Measurements from ENCODE around the gene KRTAP10-8. TPM values are rescaled to one million over a fixed set of nuclear protein-coding genes. Genes with fewer than 3 reads are reported as not detected.
A peak's percentile ranks its signal among the peaks of the same experiment; 100 is the strongest.

KRTAP10-8 gene
- total RNA-seq, 1 donor, result not detected

- Histone ChIP-seq H3K36me3 (ENCODE audit: insufficient read depth, low read length) (no peaks in the 10 kb centered on the region), H3K79me2 (ENCODE audit: insufficient read depth, low read length) (no peaks in the 10 kb centered on the region), H2AFZ (ENCODE audit: low read length) (peak within 1 kb of the TSS; percentile 29), H3K4me1 (ENCODE audit: insufficient read depth, low read length) (no peaks in the 10 kb centered on the region), H3K27me3 (ENCODE audit: insufficient read depth, low read length) (peaks cover 30% of the 10 kb centered on the region), H3K27ac (ENCODE audit: low read depth, low read length) (no peak within 1 kb of the TSS), H3K4me3 (ENCODE audit: insufficient read depth, low read length) (no peak within 1 kb of the TSS), H3K9me3 (ENCODE audit: low read depth, low read length) (no peaks in the 10 kb centered on the region), H4K20me1 (ENCODE audit: insufficient read depth, low read length) (no peaks in the 10 kb centered on the region), H3K4me2 (ENCODE audit: insufficient read depth, low read length) (no peak within 1 kb of the TSS)
- no peak for TF ChIP-seq CTCF (IDR thresholded peaks at IDR 0.05; ENCODE audit: extremely low read depth, low read depth, low read length)
- peak; percentile 55 for DNase-seq (ENCODE audit: insufficient read length, low spot score, missing footprints)
Observed at GRCh38 chr21:44592446-44593311, 19.2 kb upstream of the KRTAP10-8 start, which contains the start of gene KRTAP10-6. KRTAP10-6 (minus strand) TSS chr21:44592505; CDS start chr21:44592484, 21 bp downstream.

GRCh38 chr21:44593598-44594405 lies 18.1 kb upstream of the KRTAP10-8 start:
- H3K79me2 ChIP-seq (ENCODE audit: insufficient read depth, low read length), result no peaks in the 10 kb centered on the region
- DNase-seq (ENCODE audit: insufficient read length, low spot score, missing footprints), result no peak
- H3K27ac ChIP-seq (ENCODE audit: low read depth, low read length), result no peak overlapping the region
- H3K9me3 ChIP-seq (ENCODE audit: low read depth, low read length), result no peaks in the 10 kb centered on the region
- no peak overlapping the region for H3K4me3 ChIP-seq (ENCODE audit: insufficient read depth, low read length)
- no peak overlapping the region for H3K4me2 ChIP-seq (ENCODE audit: insufficient read depth, low read length)
- TF ChIP-seq CTCF (IDR thresholded peaks at IDR 0.05; ENCODE audit: extremely low read depth, low read depth, low read length), result no peak
- peaks cover 30% of the 10 kb centered on the region for H3K27me3 ChIP-seq (ENCODE audit: insufficient read depth, low read length)
- H4K20me1 ChIP-seq (ENCODE audit: insufficient read depth, low read length), result no peaks in the 10 kb centered on the region
- H3K36me3 ChIP-seq (ENCODE audit: insufficient read depth, low read length), result no peaks in the 10 kb centered on the region
- H2AFZ ChIP-seq (ENCODE audit: low read length), result no peak overlapping the region
- H3K4me1 ChIP-seq (ENCODE audit: insufficient read depth, low read length), result no peaks in the 10 kb centered on the region

- H3K9me3 ChIP-seq (ENCODE audit: low read depth, low read length), result no peaks in the 10 kb centered on the region
- no peaks in the 10 kb centered on the region for H3K36me3 ChIP-seq (ENCODE audit: insufficient read depth, low read length)
- H3K4me1 ChIP-seq (ENCODE audit: insufficient read depth, low read length), result no peaks in the 10 kb centered on the region
- no peak for DNase-seq (ENCODE audit: insufficient read length, low spot score, missing footprints)
- H3K79me2 ChIP-seq (ENCODE audit: insufficient read depth, low read length), result no peaks in the 10 kb centered on the region
- no peak for TF ChIP-seq CTCF (IDR thresholded peaks at IDR 0.05; ENCODE audit: extremely low read depth, low read depth, low read length)
- H3K4me2 ChIP-seq (ENCODE audit: insufficient read depth, low read length), result no peak overlapping the region
- H3K4me3 ChIP-seq (ENCODE audit: insufficient read depth, low read length), result no peak overlapping the region
- H2AFZ ChIP-seq (ENCODE audit: low read length), result no peak overlapping the region
- H3K27me3 ChIP-seq (ENCODE audit: insufficient read depth, low read length), result peaks cover 30% of the 10 kb centered on the region
- H3K27ac ChIP-seq (ENCODE audit: low read depth, low read length), result no peak overlapping the region
- no peaks in the 10 kb centered on the region for H4K20me1 ChIP-seq (ENCODE audit: insufficient read depth, low read length)
Observed at GRCh38 chr21:44594406-44594916, 17.4 kb upstream of the KRTAP10-8 start.

All from osteoblast (primary cell).